T1000 (cell line): ENCODE measurements around the gene ANP32B.
"Not testable (repeated sequence)": the region's sequence is repeated elsewhere in the genome, so short reads cannot be mapped to it uniquely, and the experiment has no call there.

Source experiments
- DNase-seq: peaks from one replicate; lab custom pipeline; 2025; ENCODE audit warnings: mixed read lengths; lab: John Stamatoyannopoulos, UW

ANP32B gene

GRCh38 chr9:97993000-97993399 is 9.9 kb downstream of the ANP32B start:
- no peak for DNase-seq

DNA sequence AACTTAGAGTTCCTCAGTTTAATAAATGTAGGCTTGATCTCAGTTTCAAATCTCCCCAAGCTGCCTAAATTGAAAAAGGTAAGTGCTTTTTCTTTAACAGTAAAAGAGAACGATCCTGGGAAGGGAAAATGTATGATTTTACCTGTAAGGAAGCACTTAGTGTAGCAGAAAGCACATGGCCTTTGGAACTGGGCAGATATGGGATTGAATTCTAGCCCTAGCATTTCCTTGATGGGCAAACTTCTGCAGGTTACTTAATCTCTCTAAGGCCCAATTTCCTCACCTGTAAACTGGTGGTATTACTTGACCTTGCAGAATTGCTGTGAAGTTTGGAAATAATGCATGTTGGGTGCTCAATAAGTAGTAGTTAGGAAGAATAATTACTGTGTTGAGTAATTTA is 11.6 kb downstream of the ANP32B start:
- no peak for DNase-seq

- DNase-seq = not testable (repeated sequence)
Measured at GRCh38 chr9:97996676-97997075, 13.5 kb downstream of the ANP32B start.

- no peak for DNase-seq
Measured at GRCh38 chr9:97997330-97998276, 14.5 kb downstream of the ANP32B start.

DNA sequence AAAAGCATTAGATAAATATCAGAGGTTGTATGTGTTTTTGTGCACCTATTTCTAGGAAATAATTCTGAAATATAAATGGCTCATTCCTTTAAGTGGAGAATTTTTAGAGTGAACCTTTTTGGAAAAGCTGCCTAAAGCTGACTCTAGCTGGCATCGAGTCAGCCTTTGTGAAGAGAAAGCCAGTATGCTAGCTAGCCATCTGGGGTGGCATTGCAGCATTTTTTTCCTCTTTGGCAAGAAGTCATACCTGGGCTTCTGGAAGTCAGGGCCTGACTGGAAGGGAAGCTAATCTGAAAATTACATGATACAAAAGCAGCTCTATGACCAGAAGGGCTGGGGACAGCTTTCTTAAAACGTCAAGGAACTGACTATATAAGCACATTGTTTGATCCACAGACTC is 19.7 kb downstream of the ANP32B start:
- DNase-seq = no peak

DNA sequence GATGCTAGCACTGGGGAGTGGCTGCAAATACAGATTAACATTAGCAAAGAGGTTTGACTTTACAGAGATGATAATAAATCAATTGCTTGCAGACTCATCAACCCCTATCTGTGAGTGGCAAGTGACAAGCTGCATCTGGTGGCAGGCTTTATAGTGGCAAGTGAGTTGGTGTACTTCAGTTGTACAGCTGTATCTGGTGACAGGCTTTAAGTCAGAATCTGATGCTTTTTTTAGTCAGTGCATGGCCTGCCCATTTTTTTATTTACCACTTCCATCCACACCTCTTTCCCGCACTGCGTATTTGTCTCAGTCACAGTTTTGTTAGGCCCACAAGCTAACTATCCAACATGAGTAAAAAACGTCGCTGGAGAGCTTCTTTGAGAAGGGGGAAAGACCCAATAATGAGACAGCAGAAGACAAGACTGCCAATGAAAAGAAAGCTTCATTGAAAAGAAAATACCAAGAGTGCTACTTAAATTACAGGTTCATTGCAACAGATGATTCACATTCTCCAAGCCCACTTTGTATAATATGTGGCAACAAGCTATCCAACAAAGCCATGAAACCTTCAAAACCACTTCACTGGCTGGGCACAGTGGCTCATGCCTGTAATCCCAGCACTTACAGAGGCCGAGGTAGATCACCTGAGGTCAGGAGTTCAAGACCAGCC is 23.1 kb downstream of the ANP32B start:
- DNase-seq = no peak

GRCh38 chr9:98007251-98007928 is 24.2 kb downstream of the ANP32B start:
- no peak for DNase-seq

GRCh38 chr9:98008764-98009163 is 25.6 kb downstream of the ANP32B start:
- no peak for DNase-seq

DNA sequence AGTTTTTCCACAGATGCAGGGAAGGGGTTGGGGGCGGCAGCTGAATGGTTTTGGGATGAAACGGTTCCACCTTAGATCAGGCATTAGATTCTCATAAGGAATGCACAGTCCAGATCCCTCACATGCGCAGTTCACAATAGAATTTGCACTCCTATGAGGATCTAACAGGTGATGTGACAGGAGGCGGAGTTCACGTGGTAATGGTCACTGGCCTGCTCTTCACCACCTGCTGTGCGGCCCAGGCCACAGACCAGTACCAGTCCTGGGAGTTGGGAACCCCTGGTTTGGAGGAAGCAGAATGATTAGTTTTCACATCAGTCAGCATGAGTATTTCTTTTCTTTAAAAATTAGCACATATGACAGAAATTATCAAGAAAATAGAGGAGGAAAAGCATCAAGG is 26.3 kb downstream of the ANP32B start:
- DNase-seq = no peak

- DNase-seq = no peak
Measured at GRCh38 chr9:98009936-98010335, 26.8 kb downstream of the ANP32B start.

GRCh38 chr9:98010445-98010844 is 27.3 kb downstream of the ANP32B start:
- DNase-seq = no peak

DNA sequence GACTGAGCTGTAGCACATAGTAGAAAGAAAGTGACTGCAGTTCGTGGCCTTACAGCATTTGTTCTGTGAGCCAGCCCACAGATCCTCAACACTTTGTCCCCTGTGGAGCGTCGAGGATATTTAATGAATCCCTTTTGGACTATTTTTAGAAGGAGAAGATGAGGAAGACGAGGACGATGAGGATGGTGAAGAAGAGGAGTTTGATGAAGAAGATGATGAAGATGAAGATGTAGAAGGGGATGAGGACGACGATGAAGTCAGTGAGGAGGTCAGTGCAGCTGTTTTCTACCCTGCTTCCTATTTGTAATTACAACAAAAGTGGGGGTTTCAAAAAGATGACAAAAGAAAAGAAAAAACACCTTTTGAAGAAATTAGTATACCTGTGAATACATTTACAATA is 28.0 kb downstream of the ANP32B start:
- no peak for DNase-seq

DNA sequence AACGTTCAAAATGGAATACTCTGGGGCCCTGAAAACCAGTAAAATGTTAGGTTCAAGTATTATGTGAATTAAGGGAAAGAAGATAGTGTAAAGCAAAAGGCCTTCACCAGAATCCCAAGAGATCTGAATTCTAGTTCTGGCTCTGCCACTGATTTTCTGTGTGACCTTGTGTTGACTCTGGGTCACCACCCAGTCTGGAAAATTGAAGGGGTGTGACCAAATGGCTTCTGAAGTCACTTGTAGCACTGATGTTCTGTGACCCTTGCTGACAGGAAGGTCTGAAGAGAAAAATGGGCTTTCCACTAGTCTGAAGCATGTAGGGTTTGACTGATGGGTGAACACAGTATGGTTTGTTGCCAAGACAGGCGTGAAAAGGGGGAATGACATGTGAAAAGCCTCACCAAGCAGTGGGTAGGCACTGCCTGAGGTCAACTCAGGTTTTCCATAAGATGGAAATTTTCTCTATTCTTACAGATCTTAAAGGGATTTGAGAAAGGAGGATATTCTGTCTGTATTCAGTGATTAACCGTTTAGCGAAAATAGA is 33.1 kb downstream of the ANP32B start:
- no peak for DNase-seq

DNA sequence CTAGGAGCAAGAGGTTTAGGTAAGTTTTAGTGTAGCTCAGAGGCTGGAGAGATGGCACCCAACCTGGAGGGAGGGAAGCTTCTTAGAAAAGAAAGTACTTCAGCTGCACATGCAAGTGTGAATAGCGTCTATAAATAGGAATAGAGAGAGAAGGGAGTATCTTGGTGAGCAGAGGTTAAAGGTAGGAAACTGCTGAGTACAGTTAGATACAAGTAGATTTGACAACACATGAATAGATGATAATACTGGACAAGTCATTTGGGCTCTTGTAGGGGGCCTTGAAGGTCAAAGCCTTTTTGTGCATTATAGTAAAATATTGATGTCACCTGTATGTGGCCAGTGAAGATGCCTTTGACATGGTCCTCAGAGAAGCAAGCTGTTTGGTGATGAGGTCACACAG is 34.2 kb downstream of the ANP32B start:
- DNase-seq = no peak

DNA sequence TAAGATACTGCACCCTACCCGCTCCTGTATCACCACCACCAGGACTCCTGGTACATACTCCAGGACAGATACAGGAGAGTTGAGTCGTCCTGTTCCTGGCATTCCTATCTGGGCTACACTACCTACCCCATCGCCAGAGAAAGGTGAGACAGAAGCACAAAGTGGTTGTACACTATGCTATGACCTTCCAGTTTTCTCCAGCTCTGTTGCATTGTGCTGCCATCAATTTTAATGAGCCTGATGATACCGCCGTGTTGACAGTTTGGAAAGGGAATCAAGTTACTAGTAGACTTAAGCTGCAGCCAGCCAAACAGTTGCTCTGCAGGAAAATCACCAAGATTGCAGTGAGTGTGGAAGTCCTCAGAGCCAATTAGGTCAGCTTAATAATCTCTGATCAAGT is 35.2 kb downstream of the ANP32B start:
- DNase-seq = no peak

DNA sequence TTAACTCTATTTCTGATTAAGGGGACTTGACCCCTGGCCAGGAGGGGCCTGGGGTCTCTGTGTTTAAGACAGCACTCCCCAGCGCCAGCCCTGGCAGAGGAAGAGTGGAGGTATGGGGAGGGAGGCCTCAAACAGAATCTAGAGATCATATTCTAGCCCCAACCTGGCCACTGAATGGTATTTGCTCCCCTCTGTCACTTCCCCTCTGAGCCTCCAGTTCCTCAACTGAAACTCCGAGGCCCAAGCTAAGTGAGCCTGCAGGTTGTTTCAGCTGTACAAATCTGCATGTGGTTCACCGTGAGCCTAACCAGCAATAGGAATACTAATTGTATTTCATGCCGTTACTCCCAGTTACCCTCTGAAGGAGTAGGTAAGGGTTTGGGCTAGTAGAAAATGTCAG is 36.0 kb downstream of the ANP32B start:
- DNase-seq = no peak

DNA sequence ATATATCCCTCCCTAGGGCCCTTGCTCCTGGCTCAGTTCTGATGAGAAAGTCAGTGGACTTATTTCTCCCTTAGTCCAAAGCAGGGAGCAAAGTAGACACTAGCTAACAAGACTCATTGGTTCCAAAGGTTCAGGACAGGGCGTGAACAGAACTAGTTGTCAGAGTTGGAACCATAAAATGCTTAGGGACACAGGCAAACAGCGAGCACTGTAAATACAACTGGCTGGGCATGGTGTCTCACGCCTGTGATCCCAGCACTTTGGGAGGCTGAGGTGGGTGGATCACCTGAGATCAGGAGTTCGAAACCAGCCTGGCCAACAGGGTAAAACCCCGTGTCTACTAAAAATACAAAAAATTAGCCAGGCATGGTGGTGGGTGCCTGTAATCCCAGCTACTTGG is 36.7 kb downstream of the ANP32B start:
- DNase-seq = not testable (repeated sequence)

- DNase-seq = no peak
Measured at GRCh38 chr9:98020476-98021145, 37.5 kb downstream of the ANP32B start.

- no peak for DNase-seq
Measured at GRCh38 chr9:98021306-98022040, 38.3 kb downstream of the ANP32B start.

GRCh38 chr9:98022447-98022846 is 39.3 kb downstream of the ANP32B start:
- no peak for DNase-seq

DNA sequence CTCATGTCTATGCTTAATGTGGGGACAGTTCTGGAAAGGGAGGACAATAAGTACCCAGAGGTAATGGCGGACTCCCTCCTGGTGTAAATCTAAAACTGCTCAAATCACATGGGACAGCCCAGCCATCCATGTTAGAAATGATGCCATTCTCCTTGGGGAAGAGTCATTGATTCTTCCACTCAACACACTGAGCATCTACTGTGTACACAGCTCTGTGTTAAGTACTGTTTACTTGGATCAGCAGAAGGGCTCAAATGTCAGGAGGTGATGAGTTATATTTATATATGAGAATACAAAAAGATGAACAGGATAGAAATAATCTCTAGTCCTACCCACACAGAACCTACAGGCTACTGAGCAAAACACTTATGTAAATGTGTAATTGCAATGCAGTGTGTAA is 41.6 kb downstream of the ANP32B start:
- DNase-seq = no peak
